Measurements from ENCODE around the gene SLC26A1.
"Not testable (repeated sequence)": the region's sequence is repeated elsewhere in the genome, so short reads cannot be mapped to it uniquely, and the experiment has no call there.

SLC26A1 gene

DNA sequence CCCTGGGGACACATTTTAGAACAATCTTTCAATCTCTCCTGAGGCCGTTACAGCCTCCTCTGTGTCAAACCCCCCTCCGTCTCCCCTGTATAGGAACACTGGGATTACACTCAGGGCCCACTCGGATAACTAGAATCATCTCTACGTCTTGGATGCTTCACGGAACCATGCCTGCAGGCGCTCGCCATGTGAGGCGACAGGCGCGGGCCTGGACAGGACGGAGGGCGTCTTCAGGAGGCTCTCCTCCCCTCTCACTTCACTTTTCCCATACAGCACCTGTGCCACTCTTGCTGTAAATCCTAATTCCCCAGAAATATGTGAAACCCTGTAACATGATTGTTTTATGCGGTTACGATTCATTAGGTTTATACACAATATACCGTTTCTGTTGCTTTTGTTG is 10.4 kb downstream of the SLC26A1 start:
- no peak for DNase-seq

DNA sequence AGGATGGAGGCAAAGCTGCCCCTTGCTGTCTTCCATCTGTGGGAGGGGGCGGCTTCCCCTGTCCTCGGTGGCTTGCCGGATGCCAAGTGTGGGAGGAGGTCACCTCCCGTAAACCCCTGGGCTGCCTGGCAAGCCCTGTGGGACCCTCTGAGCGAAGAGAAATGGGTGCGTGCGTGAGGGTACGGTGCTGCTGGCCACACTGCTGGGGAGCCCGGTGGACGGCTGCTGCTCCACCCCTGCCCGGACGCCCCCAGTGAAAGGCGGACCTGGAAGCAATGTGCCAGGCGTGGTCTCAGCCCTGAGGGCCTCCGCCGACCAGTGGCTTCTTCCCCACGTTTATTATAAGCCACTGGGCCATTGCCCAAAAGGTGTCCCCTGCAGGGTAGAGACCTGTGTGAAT is 10.9 kb downstream of the SLC26A1 start:
- DNase-seq, result no peak

DNA sequence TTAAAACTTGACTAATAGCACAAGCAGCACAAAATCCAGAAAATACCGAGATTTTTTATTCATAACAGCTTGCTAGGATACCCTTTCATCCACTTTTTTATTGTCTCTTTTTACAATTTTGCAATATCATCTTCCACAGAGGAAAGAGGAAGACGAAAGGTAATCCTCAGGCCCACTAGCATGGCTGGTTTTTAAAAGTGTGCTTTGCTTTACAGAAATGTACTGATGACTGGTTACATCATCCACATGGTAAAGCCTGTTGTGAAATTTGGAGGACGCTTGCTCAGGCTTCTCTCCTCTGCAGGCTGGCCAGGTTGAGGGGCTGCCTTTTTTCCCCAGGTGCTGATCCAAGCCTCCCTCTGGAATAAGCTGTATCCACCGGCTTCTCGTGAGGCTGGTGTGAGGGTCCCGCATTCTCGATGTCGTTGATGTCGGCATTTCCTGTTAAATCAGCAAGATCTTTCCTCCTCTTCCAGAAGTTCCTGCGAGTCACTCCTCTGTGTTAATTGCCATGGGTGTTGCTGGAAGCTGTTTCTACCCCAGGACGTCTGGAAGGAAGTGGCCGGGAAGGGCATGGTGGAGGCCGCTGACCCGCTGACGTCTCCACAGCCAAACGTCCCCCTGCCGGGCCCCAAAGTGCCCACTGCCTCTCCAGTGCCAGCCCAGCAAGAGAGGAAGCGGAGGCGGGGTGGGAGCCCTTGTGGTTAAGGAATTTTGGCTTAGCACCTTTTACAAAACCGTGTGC is 14.1 kb downstream of the SLC26A1 start:
- DNase-seq, result no peak

DNA sequence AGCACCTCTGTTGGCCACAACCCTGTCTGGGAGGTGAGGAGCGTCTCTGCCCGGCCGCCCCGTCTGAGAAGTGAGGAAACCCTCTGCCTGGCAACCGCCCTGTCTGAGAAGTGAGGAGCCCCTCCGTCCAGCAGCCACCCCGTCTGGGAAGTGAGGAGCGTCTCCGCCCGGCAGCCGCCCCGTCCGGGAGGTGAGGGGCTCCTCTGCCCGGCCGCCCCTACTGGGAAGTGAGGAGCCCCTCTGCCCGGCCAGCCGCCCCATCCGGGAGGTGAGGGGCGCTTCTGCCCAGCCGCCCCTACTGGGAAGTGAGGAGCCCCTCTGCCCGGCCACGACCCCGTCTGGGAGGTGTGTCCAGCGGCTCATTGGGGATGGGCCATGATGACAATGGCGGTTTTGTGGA is 17.2 kb downstream of the SLC26A1 start:
- not testable (repeated sequence) for DNase-seq

- DNase-seq, result no peak
These were observed 18.5 kb downstream of the SLC26A1 start for GRCh38 chr4:974668-975067.

- peak; percentile 91 for DNase-seq
These were observed 19.5 kb downstream of the SLC26A1 start, which contains the start of gene DGKQ for GRCh38 chr4:973431-974397. Gene DGKQ, minus strand, starts transcription at chr4:973569. Its CDS starts 87 bp downstream, at chr4:973482.

- peak; percentile 62 for DNase-seq
These were observed 20.4 kb downstream of the SLC26A1 start for GRCh38 chr4:972651-973424.

GRCh38 chr4:971666-972500 is 21.3 kb downstream of the SLC26A1 start:
- no peak for DNase-seq

- peak; percentile 30 for DNase-seq
These were observed 22.2 kb downstream of the SLC26A1 start for GRCh38 chr4:970854-971520.

DNA sequence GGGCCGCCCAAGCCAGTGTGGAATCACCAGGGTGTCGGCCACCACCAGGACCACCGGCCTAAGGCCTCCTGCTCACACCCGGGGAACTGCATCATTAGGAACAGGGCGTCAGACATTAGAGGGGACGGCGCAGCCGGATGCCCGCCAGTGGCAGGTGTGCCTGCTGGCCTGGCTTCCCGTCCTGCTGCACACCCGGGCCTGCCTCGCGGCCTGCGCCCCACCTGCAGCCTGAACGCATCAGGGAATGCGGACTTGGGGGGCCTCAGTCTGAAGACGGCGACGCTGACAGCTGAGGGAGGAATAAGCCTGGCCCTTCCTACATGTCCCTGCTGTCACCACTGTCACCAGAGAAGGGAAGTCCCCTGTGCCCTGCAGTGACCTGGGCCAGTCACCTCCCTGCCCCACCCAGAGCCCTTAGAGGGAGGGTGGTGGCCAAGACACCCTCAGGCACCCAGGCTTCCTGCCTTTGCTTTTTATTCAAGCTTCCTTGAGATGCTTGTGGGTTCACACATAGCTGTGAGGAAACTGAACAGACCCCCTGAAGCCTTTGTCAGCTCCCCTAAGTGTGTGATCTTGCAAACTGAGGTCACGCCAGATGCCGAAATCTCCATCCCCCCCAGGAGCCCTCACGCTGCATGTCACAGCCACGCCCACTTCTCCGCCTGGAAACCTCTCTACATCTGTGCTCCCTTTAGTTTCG is 23.0 kb downstream of the SLC26A1 start:
- DNase-seq, result peak; percentile 45

DNA sequence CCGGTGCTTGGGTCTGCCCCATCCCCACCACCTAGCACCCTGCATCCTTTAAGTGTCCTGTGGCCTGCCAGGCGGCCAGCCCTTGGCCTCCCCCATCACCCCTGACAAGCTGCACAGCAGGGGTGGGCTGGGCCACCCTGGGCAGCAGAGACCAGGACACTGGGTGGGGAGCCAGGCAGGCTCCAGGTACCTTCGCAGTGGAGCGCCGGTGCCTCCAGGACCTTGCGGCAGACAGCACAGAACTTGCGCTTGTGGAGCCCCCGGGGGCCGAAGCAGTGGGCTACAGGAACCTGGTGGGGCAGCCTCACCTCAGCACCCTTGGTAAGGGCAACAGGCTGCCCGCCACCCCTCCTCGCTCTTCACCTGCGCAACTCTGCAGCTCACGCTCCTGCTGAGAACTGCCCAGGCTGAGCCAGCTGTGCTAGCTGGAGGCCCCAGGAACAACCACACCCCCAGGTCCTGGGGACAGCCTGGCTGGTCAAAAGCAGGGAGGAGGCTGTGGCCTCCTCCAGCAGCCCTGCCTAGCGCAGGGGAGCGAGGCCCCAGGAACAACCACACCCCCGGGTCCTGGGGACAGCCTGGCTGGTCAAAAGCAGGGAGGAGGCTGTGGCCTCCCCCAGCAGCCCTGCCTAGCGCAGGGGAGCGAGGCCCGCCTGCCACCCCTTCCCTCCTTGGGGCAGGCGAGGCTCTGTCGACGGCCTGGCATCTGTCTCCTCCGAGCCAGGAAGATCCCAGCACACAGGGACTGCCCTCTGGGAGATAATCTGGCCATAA is 24.4 kb downstream of the SLC26A1 start:
- no peak for DNase-seq

DNA sequence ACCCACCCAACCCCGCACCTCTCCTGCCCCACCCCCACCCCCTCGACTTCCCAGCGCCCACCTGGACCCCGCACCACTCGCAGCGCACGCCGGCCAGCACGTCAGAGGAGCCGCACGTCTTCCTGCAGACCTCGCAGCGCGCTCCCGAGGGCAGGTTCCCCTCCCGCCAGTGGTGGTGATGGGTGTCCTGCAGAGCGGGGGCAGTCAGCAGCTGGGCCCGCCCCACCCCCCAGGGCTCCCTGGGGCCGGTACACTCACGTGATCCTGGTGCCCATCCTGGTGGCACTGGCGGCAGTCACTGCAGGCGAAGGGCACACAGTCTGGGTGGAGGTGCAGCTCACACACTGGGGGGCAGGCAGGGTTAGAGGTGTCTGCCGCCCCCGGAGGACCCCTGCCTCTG is 25.0 kb downstream of the SLC26A1 start:
- no peak for DNase-seq

DNA sequence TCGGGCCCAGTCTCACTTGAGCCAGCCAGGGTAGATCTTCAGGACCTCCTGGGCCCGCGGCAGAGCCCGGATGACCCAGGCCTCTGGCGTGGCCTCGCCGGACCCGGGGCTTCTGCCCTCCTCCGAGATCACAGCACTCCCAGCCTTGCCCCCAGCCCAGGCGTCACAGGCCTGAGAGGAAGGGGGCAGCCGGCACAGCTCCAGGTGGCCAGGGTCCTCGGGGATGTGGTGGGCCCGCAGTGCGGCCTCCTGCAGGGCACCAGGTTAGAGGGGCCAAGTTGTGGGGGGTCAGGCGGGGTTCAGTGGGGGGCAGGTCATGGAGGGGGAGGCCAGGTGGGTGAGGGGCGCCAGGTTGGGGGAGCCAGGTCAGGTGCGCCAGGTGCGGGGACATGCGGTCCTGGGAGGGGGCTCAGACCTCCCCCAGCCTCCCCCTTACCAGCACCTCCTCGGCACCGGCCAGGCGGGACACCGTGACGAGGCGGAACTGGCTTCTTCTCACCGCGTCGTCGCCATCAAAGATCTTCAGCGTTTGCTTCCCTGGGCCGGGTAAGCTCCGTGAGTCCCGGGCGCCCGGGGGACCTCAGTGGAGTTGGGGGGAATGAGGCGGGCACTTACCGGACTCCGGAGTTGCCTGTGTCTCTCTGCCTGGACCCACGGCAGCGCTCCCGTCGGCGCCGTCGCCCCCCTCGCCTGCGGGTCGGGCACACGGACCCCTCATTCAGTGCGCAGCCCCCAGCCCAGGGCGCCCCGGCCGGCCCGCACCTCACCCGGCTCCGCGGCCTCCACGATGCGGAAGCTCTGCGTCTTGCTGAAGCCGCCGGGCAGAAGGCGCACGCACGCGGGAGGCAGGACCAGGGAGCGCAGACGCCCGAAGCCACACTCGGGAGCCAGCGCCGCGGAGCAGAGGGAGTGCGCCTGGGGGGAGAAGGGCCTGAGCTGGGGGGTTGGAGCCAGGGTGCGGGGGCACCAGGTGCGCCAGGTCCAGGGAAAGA is 25.8 kb downstream of the SLC26A1 start:
- no peak for DNase-seq

DNA sequence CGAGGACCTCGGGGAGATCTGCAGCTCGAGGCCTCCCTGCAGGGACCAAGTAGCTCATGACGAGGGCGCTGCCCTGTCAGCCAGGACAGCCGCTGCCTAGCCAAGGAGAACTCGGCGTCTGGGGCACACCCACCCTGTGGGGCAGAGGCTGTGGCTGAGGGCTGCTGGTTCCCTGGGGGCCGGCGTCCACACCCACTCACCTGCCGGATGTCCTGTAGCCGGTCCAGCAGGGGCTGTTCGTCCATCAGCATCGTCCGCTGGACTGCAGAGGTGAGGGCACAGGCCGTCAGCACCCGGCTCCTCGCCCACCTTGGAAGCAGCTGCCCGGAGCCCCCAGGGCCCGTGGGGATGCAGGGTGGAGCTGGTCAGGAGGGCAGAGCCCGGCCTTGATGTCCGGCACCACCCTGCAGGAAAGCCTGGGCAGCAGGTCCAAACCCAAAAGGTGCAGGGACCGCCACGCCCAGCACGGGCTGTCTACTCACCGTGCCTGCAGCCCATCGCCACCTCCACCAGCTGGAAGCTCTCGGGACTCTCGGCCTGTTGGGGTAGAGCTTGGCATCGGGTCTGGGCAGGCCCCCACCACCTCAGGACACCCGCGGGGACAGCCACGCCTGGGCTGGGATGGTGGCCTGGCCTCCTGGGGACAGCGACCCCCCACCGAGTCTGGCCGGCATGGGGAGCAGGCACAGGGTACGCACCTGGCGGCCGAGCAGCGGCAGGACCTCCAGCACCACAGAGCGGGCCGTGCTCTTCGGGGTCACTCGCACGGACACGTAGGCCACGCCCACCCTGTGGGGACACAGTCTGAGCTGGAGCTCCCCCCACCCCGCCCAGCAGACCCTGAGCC is 26.7 kb downstream of the SLC26A1 start:
- no peak for DNase-seq

GRCh38 chr4:965766-966134 is 27.5 kb downstream of the SLC26A1 start:
- no peak for DNase-seq

GRCh38 chr4:965048-965765 is 28.0 kb downstream of the SLC26A1 start:
- no peak for DNase-seq

Measured in activated gamma-delta T cell (primary cell).